Activated T-cell treated with anti-CD3 and anti-CD28 coated beads, Interleukin-2, amount 50 U/mL, for 4 hours (primary cell): ENCODE measurements around the gene UBR2. TPM values are rescaled to one million over a fixed set of nuclear protein-coding genes. Genes with fewer than 3 reads are reported as not detected.
A peak's percentile ranks its signal among the peaks of the same experiment; 100 is the strongest.
"Not testable (repeated sequence)": the region's sequence is repeated elsewhere in the genome, so short reads cannot be mapped to it uniquely, and the experiment has no call there.

ENCODE experiments used
- ATAC-seq, 2 donors: fragments of 200-7000 bp; cut with Tn5 transposase; one replicate each; pipeline ENCODE4 v1.10.0; 2021
- DNase-seq: peaks from one replicate; pipeline ENCODE4 v3.0.0-alpha.2; 2020
- H3K27me3 Mint-ChIP-seq: one replicate; pipeline ENCODE4 v1.8.0; 2021; ENCODE audit warnings: low read depth, mixed read lengths
- H3K36me3 Mint-ChIP-seq: one replicate; pipeline ENCODE4 v1.8.0; 2022; ENCODE audit warnings: mixed read lengths; ENCODE audit not compliant: insufficient read depth
- H3K4me1 Mint-ChIP-seq: one replicate; pipeline ENCODE4 v1.8.0; 2021; ENCODE audit warnings: low read depth, mixed read lengths
- H3K4me3 Mint-ChIP-seq: one replicate; pipeline ENCODE4 v1.8.0; 2021; ENCODE audit warnings: mild to moderate bottlenecking, moderate library complexity, mixed read lengths
- H3K9me3 Mint-ChIP-seq: one replicate; pipeline ENCODE4 v1.8.0; 2021; ENCODE audit warnings: mixed read lengths
- total RNA-seq, 3 donors: library from RNA; stranded (reverse); gene quantifications; one replicate each; pipeline ENCODE4 v1.2.1, GENCODE V29; 2021

The UBR2 gene
- total RNA-seq, 3 donors from 2014 or later = 16.8 to 21.3 (median 19.9) TPM

DNA sequence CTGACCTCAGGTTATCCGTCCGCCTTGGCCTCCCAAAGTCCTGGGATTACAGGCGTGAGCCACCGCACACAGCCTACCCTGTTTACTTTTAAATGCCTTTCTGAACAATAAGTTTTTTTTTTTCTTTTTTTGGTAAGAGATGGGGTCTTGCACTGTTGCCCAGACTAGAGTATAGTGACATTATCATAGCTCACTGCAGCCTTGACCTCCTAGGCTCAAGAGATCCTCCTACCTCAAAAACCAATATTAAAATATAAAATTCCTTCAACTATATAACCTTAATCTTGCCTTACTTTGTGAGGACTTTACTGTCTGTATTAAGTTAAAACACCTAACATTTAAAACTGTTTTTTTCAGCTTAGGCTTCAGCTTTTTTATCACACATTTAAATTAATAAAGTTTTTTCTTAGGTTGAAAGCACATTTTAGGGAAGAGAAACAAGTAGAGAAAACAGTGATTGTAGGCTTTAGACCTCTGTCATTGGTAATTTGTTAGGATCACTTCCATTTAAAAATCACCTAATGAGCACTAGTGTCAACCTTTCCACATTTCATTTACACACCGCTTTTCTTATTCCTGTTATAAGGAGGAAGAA is 2.9 kb downstream of the UBR2 start:
- Mint-ChIP-seq H3K4me1 (peaks cover 43% of the 10 kb centered on the region), H3K27me3 (no peaks in the 10 kb centered on the region), H3K36me3 (peaks cover 11% of the 10 kb centered on the region), H3K9me3 (no peaks in the 10 kb centered on the region), H3K4me3 (peak overlapping the region; percentile 100)
- ATAC-seq = no peak
- no peak for DNase-seq

DNA sequence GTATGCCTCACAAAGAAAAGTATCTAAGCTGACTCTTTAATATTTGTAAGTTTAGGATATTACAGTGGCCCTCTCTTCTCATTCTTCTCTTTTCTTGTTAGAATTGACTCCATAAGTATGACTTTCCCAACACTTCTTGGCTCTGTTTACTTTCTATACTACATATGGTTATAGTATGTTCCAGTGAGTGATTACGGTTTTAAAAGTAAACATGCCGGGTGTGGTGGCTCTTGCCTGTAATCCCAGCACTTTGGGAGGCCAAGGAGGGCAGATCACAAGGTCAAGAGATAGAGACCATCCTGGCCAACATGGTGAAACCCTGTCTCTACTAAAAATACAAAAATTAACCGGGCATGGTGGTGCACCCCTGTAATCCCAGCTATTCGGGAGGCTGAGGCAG is 3.4 kb downstream of the UBR2 start:
- peaks cover 11% of the 10 kb centered on the region for H3K36me3 Mint-ChIP-seq
- H3K9me3 Mint-ChIP-seq, DNase-seq, ATAC-seq, H3K4me3 Mint-ChIP-seq, H3K27me3 Mint-ChIP-seq: not testable (repeated sequence)
- peaks cover 48% of the 10 kb centered on the region for H3K4me1 Mint-ChIP-seq

DNA sequence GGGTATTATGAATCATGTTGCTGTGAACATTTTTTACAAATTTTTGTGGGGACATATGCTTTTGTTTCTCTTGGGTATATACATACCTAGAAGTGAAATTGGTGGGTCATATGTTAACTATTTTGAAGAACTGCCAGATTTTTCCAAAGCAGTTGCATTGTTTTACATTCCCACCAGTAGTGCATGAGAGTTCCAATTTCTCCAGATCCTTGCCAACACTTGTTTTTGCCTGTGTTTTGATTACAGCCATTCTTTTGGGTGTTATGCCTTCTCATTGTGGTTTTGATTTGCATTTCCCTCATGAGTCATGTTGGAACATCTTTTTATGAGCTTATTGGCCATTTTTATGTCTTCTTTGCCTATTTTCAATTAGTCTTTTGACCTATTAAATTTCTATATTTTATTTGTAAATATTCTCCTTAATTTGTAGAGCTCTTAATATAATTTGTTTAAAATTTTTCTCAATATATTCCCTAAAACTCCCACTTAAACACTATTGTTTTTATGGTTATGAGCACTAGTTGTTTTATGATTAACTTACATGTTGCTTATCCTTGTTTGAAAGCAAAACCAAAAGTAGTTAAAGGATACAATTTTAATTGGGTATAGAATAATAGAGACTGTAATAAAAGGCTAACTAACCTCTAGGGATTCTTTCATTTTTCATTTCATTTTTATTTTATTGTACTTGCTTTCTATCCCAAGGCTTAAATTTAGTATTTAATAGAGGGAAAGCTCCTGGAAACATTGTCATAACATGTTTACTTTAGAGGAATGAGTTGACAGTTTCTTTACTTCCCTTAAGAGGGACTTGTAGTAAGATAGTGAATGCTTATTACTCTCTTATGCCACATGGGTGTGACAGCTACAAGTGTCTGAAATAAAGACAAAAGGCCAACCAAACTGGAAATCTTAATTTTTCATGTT is 5.5 kb downstream of the UBR2 start:
- ATAC-seq = peak; percentile 71 to 78
- no peaks in the 10 kb centered on the region for H3K27me3 Mint-ChIP-seq
- peaks cover 62% of the 10 kb centered on the region for H3K4me1 Mint-ChIP-seq
- H3K36me3 Mint-ChIP-seq = peaks cover 22% of the 10 kb centered on the region
- no peak for DNase-seq
- H3K9me3 Mint-ChIP-seq = no peaks in the 10 kb centered on the region
- peak overlapping the region; percentile 45 for H3K4me3 Mint-ChIP-seq

DNA sequence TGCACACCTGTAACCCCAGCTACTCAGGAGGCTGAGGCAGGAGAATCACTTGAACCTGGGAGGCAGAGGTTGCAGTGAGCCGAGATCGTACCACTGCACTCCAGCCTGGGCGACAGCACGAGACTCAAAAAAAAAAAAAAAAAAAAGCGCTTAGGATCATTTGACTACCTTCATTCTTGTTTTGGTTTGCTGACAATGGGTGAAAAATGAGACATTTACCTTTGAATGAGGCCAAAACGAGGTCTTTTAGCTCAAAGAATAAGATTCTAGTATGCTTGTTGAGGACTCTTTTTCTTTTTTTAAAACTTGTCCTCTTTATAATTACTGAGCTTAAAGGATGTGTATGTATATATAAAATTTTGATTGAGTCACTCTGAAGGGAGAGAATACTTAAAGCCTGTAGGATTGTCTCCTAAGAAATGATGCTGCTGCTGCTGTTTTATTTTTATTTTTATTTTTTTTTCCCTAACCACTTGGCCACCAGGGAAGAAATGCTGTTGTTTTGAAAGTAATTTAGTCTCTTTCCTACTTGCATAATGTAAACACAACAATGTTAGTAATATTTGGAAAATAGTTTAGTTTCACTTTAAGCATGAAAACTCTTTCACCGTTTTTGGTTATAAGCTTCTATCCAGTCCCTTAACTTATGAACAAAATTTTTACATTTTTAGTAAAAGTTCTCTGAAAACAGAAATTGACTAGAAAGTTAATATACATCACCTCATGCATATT is 7.9 kb downstream of the UBR2 start:
- Mint-ChIP-seq H3K4me3 (peak overlapping the region; percentile 48), H3K9me3 (no peaks in the 10 kb centered on the region), H3K27me3 (no peaks in the 10 kb centered on the region), H3K36me3 (peaks cover 25% of the 10 kb centered on the region), H3K4me1 (peaks cover 54% of the 10 kb centered on the region)
- no peak for ATAC-seq
- no peak for DNase-seq

DNA sequence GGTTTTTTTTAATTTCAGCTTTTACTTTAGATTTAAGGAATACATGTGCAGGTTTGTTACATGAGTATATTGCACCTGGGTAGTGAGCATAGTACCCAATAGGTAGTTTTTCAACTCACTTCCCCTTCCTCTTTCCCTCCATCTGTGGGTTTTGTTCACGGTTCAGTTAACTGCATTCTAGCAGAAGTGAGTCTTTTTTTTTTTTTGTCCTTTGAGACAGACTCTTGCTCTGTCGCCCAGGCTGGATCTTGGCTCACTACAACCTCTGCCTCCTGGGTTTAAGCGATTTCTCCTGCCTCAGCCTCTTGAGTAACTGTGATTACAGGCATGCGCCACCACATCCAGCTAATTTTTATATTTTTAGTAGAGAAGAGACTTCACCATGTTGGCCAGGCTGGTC is 8.7 kb downstream of the UBR2 start:
- Mint-ChIP-seq H3K9me3 (no peaks in the 10 kb centered on the region), H3K4me1 (peaks cover 53% of the 10 kb centered on the region)
- no peak for ATAC-seq

DNA sequence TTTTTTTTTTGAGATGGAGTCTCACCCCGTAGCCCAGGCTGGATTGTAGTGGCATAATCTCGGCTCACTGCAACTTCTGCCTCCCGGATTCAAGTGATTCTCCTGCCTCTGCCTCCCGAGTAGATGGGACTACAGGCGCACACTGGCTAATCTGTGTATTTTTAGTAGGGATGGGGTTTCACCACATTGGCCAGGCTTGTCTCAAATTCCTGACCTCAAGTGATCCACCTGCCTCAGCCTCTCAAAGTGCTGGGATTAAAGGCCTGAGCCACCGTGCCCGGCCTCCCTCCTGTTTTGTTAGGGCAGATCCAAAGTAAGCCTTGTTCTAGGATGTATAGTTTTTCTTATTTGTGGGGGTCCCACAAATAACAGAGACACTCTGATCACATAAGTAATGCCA is 12.7 kb downstream of the UBR2 start:
- Mint-ChIP-seq H3K36me3 (peaks cover 36% of the 10 kb centered on the region), H3K4me1 (peaks cover 54% of the 10 kb centered on the region)
- not testable (repeated sequence) for H3K9me3 Mint-ChIP-seq, H3K4me3 Mint-ChIP-seq, DNase-seq, ATAC-seq, H3K27me3 Mint-ChIP-seq

More for the DNA sequence above, 8.7 kb downstream of the UBR2 start:
- Mint-ChIP-seq H3K27me3 (no peaks in the 10 kb centered on the region), H3K36me3 (peaks cover 21% of the 10 kb centered on the region), H3K4me3 (no peak overlapping the region)
- DNase-seq = no peak

DNA sequence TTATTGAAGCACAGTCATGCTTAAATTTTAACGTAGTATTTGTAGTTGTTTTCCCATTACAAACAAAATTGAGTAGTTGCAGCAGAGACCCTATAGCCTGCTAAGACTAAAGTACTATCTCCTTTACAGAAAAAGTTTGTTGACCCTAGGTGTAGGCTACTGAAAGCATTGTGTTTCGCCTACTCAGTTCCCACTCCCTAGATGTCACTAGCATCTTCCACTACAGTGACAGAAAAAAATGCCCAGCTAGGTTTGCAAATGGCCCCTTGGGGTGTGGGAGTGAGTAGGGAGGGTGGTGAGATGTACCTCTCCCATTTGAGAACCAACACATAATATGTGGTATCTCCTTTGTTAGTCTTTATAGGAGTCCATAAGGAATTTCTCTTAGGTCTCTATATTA is 34.5 kb downstream of the UBR2 start:
- H3K27me3 Mint-ChIP-seq = no peaks in the 10 kb centered on the region
- H3K4me3 Mint-ChIP-seq = no peak overlapping the region
- ATAC-seq = no peak
- H3K9me3 Mint-ChIP-seq = no peaks in the 10 kb centered on the region
- H3K36me3 Mint-ChIP-seq = peaks cover 29% of the 10 kb centered on the region
- DNase-seq = no peak
- H3K4me1 Mint-ChIP-seq = peaks cover 2% of the 10 kb centered on the region

DNA sequence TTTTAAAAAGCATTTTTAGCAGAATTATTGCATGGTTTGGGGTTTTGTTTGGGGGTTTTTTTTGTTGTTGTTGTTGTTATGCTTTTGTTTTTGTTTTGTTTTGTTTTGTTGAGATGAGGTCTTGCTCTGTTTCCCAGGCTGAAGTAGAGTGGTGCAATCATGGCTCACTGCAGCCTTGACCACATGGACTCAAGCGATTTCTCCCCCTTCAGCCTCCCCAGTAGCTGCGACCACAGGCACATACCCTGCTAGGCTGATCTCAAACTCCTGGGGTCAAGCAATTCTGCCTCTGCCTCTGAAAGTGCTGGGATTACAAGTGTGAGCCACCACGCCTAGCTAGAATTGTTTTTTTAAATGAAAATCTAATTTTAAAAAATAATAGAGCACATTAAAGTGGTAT is 35.7 kb downstream of the UBR2 start:
- no peak for DNase-seq
- Mint-ChIP-seq H3K4me3 (no peak overlapping the region), H3K9me3 (no peaks in the 10 kb centered on the region), H3K4me1 (peaks cover 2% of the 10 kb centered on the region), H3K36me3 (peaks cover 25% of the 10 kb centered on the region), H3K27me3 (no peaks in the 10 kb centered on the region)
- no peak for ATAC-seq

DNA sequence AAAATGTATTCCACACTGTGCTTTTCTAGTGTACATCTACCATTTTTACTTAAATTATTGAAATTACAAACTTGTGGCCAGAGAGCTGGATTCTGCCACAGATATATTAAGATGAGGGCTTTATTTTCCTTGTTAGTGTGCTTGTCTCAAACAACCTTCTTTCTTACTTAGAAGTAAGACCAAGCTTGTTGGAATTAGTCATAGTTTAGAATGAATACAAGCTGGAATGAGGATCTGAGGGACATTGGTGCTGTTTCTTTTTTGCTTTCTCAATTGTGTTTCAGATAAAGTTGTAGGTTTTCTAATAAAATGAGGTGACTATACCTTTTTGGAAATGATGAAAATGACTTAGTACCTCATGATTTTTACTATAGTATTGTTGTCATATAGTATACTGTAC is 40.3 kb downstream of the UBR2 start:
- Mint-ChIP-seq H3K36me3 (peaks cover 11% of the 10 kb centered on the region), H3K9me3 (no peaks in the 10 kb centered on the region), H3K27me3 (no peaks in the 10 kb centered on the region), H3K4me3 (no peak overlapping the region), H3K4me1 (peaks cover 2% of the 10 kb centered on the region)
- DNase-seq = no peak
- no peak for ATAC-seq

DNA sequence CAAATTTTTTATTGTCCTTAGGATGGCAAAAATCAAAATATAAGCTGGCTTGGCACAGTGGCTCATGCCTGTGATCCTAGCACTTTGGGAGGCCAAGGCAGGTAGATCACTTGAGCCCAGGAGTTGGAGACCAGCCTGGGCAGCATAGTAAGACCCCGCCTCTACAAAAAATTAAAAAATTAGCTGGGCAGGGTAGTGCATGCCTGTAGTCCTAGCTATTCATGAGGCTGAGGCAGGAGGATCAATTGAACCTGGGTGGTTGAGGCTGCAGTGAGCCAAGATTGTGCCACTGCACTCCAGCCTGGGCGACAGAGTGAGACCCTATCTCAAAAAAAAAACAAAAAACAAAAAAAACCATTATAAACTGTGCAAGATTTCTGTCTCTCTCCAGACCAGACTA is 40.9 kb downstream of the UBR2 start:
- H3K4me3 Mint-ChIP-seq, H3K9me3 Mint-ChIP-seq, DNase-seq, H3K4me1 Mint-ChIP-seq, ATAC-seq, H3K27me3 Mint-ChIP-seq: not testable (repeated sequence)
- peaks cover 13% of the 10 kb centered on the region for H3K36me3 Mint-ChIP-seq

DNA sequence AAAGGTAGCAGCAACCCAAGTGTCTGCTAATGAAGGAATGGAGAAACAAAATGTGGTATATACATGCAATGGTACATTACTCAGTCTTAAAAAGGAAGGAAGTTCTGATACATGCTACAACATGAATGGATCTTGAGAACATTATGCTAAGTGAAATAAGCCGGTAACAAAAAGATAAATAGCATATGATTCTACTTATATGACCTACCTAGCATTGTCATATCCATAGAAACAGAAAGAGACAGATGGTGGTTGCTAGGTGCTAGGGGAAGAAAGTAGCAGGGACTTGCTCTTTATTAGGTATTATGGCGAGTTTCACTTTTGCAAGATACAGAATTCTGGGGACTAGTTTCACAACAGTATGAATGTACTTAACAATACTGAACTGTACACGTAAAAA is 46.6 kb downstream of the UBR2 start:
- H3K9me3 Mint-ChIP-seq = no peaks in the 10 kb centered on the region
- no peak overlapping the region for H3K4me3 Mint-ChIP-seq
- DNase-seq = no peak
- peaks cover 18% of the 10 kb centered on the region for H3K36me3 Mint-ChIP-seq
- no peaks in the 10 kb centered on the region for H3K27me3 Mint-ChIP-seq
- H3K4me1 Mint-ChIP-seq = peaks cover 2% of the 10 kb centered on the region
- ATAC-seq = peak; percentile 88 to 93

DNA sequence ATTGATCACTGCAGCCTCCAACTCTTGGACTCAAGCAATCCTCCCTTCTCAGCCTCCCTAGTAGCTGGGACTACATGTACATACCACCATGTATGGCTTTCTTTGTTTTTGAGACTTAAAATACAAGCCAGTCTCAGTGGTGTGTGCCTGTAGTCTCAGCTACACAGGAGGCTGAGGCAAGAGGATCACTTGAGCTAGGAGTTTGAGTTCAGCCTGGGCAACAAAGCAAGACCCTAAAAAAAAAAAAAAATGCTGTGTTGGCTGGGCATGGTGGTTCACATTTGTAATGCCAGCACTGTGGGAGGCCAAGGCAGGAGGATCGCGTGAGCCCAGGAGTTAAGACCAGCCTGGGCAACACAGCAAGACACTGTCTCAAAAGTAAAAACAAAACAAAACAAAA is 51.7 kb downstream of the UBR2 start:
- Mint-ChIP-seq H3K4me1 (no peaks in the 10 kb centered on the region), H3K36me3 (peaks cover 27% of the 10 kb centered on the region), H3K9me3 (no peaks in the 10 kb centered on the region)

DNA sequence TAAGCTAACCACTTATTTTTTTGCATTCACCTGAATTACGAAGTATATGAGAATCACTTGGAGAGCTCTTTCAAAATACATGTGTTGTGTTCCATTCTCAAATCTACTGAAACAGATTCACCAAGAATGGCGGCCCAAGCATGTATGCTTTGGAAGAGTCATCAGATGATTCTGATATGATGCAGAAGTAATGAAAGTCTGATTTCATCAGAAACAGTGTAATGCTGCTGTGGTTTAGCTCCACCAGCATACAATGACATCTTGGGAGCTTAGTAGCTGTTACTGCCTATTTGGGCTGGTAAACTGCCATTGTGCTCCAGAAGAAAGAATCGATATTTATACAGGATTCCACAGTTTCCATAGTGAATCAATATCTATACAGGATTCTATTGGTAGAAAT is 52.9 kb downstream of the UBR2 start:
- Mint-ChIP-seq H3K36me3 (peaks cover 31% of the 10 kb centered on the region), H3K9me3 (no peaks in the 10 kb centered on the region), H3K27me3 (no peaks in the 10 kb centered on the region), H3K4me1 (no peaks in the 10 kb centered on the region), H3K4me3 (no peak overlapping the region)
- DNase-seq (no peak), ATAC-seq (peak; percentile 32 to 46)

More for the DNA sequence above, 51.7 kb downstream of the UBR2 start:
- Mint-ChIP-seq H3K27me3 (no peaks in the 10 kb centered on the region), H3K4me3 (no peak overlapping the region)
- DNase-seq (no peak), ATAC-seq (no peak)

DNA sequence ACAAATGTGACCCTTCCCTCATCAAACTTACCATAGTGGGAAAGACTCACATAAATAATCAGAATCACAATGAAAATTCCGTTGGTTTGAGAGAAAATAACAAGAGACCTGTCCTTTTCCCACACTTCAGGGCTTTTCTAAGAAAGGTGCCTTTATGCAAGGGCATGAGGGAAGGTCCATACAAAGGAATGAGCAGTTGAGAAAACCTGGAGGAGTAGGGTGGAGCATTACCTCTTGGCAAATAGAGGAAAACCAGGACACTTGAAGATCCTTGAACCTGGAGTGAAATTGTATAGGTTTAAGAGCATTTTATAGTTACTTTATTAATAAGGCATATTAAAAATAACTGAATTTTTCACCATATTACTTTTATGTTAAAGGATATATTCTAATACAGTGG is 54.3 kb downstream of the UBR2 start:
- Mint-ChIP-seq H3K36me3 (peaks cover 29% of the 10 kb centered on the region), H3K9me3 (no peaks in the 10 kb centered on the region), H3K4me3 (no peak overlapping the region), H3K4me1 (no peaks in the 10 kb centered on the region), H3K27me3 (no peaks in the 10 kb centered on the region)
- ATAC-seq (no peak), DNase-seq (no peak)
